ENCODE data around the gene UBQLN4. TPM values are rescaled to one million over a fixed set of nuclear protein-coding genes. Genes with fewer than 3 reads are reported as not detected.
"Not testable (repeated sequence)": the region's sequence is repeated elsewhere in the genome, so short reads cannot be mapped to it uniquely, and the experiment has no call there.

Gene UBQLN4
- total RNA-seq, 1 donor from 2014 or later: 25.2 TPM

DNA sequence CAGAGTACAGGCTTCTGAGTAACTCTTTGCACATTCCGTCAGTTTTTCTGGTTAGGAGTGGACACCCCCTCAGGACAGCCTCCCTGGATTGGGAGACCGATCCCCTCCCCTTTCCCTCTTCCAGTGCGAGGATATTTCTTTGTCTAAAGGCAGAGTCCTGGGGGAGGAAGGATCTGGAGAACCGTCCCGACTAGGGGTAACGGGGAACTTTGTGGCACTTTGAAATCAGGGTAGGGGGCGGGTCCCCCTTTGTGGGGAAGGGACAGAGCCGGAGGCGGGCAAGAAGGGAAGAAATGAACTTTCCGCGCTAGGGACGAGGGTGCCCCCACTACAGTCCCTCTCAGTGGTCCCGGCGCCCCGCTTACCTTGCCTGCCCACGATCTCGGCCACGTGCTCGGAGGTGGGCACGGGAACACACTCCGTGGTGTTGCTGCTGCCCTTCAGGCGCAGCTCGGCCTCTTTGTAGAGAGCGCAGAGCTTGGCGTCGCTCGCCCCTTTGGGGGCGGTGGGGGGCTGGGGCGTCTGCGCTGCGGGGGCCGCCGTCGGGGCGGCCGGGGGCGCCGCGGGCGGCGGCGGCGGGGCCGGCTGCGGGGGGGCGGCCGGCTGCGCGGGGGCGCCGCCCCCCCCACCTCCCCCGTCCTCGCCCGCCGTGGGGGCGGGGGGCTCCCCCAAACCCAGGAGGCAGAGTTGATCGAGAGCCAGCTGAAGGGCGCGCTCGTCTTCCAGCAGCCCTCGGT, 27.8 kb upstream of the UBQLN4 start:
- no peak for DNase-seq (ENCODE audit: low read depth)

- DNase-seq (ENCODE audit: low read depth): no peak
Measured at GRCh38 chr1:156080863-156081179, 27.2 kb upstream of the UBQLN4 start.

DNA sequence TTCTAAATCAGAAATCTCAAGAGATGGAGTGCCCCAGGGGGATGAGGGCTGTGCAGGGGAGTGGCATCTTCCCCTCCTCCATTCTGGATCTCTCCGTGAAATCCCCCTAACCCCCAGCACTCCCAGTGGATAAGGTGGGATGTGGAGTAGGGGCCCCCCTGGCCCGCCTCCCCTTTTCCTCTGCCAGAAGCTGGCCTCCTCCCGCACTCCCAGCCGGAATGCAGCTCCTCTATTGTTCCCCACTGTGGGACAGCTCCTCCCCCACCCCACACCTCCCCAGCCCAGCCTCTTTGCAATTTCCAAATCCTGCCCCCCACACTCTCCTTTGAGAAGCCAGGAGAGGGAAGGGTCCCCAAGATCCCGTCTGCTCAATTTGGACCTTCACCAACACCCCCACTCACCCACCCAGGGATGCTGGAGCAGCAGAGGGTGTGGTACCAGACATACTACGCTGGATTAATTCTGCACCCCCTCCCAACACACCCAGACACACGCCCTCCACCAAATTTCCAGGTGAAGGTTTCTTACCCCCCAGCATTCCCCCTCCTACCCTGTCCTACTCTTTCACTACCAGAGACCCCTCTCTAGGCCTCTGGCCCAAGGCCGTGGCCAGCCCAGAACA, 26.8 kb upstream of the UBQLN4 start:
- DNase-seq (ENCODE audit: low read depth): no peak

- DNase-seq (ENCODE audit: low read depth): no peak
Measured at GRCh38 chr1:156079762-156080161, 26.2 kb upstream of the UBQLN4 start.

- DNase-seq (ENCODE audit: low read depth): no peak
Measured at GRCh38 chr1:156078728-156079127, 25.1 kb upstream of the UBQLN4 start.

GRCh38 chr1:156077430-156077760, 23.8 kb upstream of the UBQLN4 start:
- no peak for DNase-seq (ENCODE audit: low read depth)

DNA sequence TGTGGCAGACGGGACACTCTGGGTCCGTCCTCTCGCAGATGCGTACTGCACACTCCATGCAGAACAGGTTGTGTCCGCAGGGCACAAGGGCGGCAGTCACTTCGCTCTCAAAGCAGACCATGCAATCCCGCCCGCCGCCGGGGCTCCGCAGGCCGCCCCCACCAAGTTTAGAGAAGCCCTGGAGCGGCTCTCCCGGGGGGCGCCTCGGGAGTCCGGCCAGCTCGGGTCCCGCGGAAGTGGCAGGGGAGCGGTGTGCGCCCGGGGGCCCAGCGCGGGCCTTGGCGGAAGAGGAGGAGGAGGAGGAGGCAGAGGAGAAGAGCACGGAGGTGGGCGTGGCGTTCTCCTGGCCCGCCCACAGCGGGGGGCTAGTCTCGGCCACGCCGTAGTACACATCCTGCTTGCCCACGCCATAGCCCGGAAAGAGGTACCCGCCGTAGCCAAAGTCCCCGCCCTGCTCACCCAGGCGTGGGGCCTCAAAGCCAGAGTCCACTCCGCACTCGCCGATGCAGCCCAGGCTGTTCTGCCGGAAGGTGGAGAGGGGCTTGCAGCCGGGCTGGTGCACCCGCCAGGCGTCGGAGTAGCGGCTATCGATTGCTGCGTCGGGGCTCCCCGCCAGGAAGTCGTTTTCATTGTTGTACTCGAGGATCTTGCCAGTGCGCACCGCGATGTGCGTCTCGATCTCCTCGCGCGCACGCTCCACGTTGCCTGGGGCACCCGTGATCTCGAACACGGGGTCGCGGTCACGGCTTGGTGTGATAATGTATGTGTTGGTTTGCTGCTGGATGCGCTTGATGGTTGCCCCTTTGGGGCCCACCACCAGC, 23.2 kb upstream of the UBQLN4 start:
- no peak for DNase-seq (ENCODE audit: low read depth)

- DNase-seq (ENCODE audit: low read depth): no peak
Measured at GRCh38 chr1:156075775-156076204, 22.2 kb upstream of the UBQLN4 start.

- DNase-seq (ENCODE audit: low read depth): no peak
Measured at GRCh38 chr1:156075162-156075561, 21.6 kb upstream of the UBQLN4 start.

DNA sequence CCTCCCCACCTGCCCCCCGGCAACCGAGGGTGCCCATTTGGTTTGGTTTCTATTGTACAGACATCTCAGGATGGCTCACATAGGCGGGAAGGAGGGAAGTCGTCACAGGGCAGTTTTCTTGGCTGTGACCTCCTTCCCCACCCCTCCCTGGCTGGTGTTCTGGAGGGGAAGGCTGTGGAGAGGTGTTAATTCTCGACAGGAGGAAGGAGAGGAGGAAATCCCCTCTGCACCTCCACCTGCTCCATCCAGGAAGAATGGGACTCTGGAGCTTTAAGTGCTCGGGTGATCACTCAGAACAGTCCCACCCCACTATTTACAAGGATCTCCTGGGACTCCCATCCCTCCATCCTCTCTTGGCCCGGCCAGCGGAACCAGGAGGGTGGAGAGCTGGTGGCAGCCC, 21.1 kb upstream of the UBQLN4 start:
- DNase-seq (ENCODE audit: low read depth): no peak

DNA sequence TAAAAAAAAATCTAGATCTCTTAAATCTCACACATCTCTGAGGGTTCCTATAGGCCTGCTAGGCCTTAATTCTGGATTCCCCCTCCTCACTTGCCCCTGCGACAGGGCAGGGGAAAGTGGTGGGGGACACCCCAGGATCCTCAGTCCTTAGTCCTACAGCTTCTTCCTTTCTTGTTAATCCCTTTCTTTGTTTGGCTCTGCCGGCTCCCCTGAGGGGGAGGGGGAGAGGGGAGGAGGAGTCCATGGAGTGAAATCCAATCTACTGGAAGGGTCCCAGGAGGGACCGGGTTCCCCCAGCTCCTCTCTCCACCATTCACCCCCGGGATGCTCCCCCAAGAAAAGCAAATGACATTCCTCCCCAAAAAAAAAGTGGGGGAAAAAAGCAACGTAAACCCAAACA, 20.1 kb upstream of the UBQLN4 start:
- DNase-seq (ENCODE audit: low read depth): no peak

DNA sequence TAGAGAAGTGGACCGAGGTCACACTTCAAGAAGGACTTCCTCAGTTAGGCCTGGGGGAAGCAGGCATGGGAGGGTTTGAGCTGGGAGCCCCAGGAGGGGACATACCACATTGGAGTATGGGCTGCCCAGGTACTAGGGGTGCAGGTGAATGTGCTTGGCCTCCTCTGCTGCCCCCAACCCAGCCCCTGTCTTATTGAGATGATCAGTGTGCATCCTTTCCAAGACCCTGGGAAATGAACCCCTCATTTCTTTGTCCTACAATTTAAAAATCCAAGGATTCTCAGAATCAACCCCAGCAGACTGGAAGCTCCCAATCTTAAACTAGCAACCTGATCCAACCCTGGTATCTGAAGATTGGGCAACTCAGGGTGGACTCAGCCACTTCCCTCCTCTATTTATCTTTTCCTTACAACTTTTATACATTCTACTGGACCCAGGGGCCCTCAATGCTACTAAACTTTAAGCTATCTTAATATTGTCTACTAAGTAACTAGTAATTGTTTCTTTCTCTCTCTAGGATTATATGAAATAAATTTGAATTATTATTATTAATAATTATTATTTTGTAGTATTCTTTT, 19.6 kb upstream of the UBQLN4 start:
- DNase-seq (ENCODE audit: low read depth): no peak

GRCh38 chr1:156072251-156072650, 18.7 kb upstream of the UBQLN4 start:
- DNase-seq (ENCODE audit: low read depth): no peak

DNA sequence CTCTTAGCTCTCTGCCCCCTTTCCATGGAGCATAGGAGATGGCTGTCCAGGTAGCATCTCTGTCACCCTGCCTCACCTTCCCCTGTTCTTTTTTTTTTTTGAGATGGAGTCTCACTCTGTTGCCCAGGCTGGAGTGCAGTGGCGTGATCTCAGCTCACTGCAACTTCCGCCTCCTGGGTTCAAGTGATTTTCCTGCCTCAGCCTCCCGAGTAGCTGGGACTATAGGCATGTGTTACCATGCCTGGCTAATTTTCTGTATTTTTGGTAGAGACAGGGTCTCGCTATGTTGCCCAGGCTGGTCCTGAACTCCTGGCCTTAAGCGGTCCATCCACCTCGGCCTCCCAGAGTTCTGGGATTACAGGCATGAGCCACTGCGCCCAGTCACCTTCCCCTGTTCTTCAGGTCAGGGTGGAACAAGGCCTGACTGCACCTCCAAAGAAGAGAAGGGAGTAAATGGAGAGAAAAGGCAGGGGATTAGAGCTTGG, 17.8 kb upstream of the UBQLN4 start:
- DNase-seq (ENCODE audit: low read depth): not testable (repeated sequence)

DNA sequence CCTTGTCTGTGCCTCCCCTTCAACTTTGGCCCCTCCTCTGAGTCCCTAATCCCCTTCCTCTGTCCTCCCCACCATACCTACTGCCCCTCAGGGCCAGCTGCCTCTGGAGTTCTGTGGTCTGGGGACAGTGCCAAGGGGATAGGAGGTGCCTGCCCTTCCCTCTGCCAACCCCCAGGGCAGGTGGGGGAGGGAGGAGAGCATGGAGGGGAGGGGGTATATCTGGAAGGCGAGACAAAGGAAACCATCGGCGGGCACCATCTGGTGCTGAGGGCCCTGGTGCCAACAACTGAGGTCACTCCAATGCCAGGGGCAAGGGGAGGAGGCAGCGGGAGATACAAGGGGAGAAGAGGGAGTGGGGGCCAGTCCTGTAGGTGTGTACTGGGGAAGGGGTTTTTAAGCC, 16.9 kb upstream of the UBQLN4 start:
- DNase-seq (ENCODE audit: low read depth): no peak

- DNase-seq (ENCODE audit: low read depth): no peak
Measured at GRCh38 chr1:156069490-156070455, 16.2 kb upstream of the UBQLN4 start.

- DNase-seq (ENCODE audit: low read depth): no peak
Measured at GRCh38 chr1:156067262-156067661, 13.7 kb upstream of the UBQLN4 start.

DNA sequence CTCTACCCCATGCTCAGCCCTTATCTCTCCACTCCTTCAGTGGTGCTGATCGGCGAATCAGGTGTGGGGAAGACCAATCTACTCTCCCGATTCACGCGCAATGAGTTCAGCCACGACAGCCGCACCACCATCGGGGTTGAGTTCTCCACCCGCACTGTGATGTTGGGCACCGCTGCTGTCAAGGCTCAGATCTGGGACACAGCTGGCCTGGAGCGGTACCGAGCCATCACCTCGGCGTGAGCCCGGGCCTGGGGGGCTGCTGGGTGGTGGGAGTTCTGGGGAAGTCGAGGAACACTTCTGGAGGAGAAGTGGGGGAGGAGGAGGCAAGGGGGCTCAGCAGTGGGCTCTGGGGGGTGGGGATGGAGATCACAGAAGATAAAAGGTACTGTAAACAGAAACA, 12.3 kb upstream of the UBQLN4 start:
- DNase-seq (ENCODE audit: low read depth): no peak

DNA sequence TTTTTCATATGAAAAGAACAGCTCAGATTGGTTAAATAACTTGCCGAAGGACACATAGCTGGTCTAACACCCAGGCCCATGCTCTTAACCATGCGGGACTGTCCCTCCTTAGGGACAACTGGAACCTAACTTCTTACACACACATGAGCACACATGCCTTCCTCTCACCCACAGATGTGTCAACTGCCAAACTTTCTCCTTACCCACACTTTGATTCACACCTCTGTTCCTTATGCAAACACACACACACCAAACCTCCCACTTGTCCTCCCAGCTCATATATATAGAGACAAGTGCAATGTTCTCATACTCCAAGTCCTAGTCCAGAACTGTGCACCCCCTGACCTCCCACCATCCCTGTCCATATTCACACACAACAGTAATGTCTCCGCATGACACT, 11.6 kb upstream of the UBQLN4 start:
- DNase-seq (ENCODE audit: low read depth): no peak

- no peak for DNase-seq (ENCODE audit: low read depth)
Measured at GRCh38 chr1:156064615-156065014, 11.0 kb upstream of the UBQLN4 start.

GRCh38 chr1:156063997-156064285, 10.3 kb upstream of the UBQLN4 start:
- no peak for DNase-seq (ENCODE audit: low read depth)

GRCh38 chr1:156062189-156062588, 8.6 kb upstream of the UBQLN4 start:
- no peak for DNase-seq (ENCODE audit: low read depth)

All from renal cortical epithelial cell (primary cell).